WI38 (cell line): ENCODE measurements around the gene ARHGAP26.

Experiments
- H3K4me3 ChIP-seq: 2 replicates; pipeline ENCODE4 v1.5.1; 2011; ENCODE audit warnings: low read depth, mild to moderate bottlenecking, control low read depth, low read length
- TF ChIP-seq, protein P1 (sequence below): IDR thresholded peaks from 2 replicates; pipeline ENCODE4 v1.5.1; 2012; ENCODE audit warnings: low read depth, mild to moderate bottlenecking, control low read depth, low read length

Gene ARHGAP26

DNA sequence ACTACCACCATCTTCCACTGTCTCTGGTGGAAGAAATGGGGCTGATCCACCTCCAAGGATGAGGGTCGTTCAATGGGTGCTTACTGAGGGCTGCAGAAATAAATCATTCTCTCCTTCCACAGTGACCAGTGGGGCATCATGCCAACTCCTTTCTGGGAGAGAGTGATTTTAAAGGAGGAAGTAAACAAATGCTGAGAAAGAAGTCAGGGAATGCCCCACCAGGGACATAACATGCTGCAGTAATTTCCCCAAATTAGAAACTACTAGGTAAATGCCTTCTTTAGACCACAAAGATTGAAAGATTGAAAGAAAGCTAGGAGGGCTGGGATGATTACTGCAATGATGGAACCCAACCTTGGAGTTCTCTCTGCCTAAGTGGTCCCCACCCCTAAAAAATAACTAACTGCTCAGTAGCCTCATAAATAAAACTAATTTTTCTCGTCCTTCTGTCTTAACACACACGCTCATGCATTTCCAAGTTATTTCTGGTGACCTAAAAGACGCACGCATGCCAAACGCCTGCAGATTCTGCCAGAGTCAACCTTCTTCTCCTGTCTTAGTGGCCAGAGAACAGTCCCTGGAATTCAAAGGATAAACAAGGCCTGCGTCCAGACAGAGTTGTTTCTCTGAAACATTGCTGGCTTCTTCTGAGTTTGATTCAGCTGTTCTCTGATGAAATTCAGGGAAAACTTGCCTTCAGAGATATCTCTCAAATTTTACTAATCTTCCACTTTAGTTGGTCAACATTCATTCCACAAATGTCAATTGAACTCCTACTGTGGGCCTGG, 383.3 kb downstream of the ARHGAP26 start:
- H3K4me3 ChIP-seq, result peak overlapping the region; percentile 29; the same call in 1 of the 2 replicates
- TF ChIP-seq, protein P1, sequence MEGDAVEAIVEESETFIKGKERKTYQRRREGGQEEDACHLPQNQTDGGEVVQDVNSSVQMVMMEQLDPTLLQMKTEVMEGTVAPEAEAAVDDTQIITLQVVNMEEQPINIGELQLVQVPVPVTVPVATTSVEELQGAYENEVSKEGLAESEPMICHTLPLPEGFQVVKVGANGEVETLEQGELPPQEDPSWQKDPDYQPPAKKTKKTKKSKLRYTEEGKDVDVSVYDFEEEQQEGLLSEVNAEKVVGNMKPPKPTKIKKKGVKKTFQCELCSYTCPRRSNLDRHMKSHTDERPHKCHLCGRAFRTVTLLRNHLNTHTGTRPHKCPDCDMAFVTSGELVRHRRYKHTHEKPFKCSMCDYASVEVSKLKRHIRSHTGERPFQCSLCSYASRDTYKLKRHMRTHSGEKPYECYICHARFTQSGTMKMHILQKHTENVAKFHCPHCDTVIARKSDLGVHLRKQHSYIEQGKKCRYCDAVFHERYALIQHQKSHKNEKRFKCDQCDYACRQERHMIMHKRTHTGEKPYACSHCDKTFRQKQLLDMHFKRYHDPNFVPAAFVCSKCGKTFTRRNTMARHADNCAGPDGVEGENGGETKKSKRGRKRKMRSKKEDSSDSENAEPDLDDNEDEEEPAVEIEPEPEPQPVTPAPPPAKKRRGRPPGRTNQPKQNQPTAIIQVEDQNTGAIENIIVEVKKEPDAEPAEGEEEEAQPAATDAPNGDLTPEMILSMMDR, result no peak

- H3K4me3 ChIP-seq, result no peak overlapping the region
- TF ChIP-seq, protein P1, result no peak
Measured at GRCh38 chr5:143154510-143155370, 384.6 kb downstream of the ARHGAP26 start.

DNA sequence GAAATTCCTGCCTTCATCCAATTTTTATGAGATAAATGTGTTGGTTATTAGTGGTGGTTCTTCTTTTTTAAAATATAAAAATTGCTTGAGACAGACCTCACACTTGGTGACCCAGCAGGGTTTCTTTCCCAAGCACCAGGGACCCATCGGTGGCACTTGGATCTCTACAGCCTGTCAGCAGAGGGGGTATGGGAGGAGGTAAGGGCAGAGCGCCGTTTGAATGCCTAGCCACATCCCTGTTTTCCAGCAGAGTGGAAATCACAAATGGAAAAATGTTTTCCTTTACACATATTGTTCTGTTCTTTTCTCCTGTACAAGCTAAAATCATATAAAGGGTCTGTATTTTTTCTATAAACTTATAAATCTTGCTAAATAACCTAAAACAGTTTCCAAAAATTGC, 385.3 kb downstream of the ARHGAP26 start:
- no peak overlapping the region for H3K4me3 ChIP-seq
- TF ChIP-seq, protein P1, result no peak

GRCh38 chr5:143156086-143156485, 385.9 kb downstream of the ARHGAP26 start:
- TF ChIP-seq, protein P1, result no peak
- H3K4me3 ChIP-seq, result no peak overlapping the region

GRCh38 chr5:143156572-143156971, 386.4 kb downstream of the ARHGAP26 start:
- TF ChIP-seq, protein P1, result no peak
- no peak overlapping the region for H3K4me3 ChIP-seq

GRCh38 chr5:143159031-143159430, 388.9 kb downstream of the ARHGAP26 start:
- TF ChIP-seq, protein P1, result no peak
- no peak overlapping the region for H3K4me3 ChIP-seq
